Measurements from ENCODE around the gene EIF4B.

Gene EIF4B

GRCh38 chr12:53071591-53072551 lies 65.6 kb downstream of the EIF4B start:
- DNase-seq: no peak

GRCh38 chr12:53073881-53074280 lies 67.6 kb downstream of the EIF4B start:
- no peak for DNase-seq

GRCh38 chr12:53074283-53074998 lies 68.2 kb downstream of the EIF4B start:
- DNase-seq: no peak

GRCh38 chr12:53074999-53075370 lies 68.7 kb downstream of the EIF4B start:
- DNase-seq: no peak

GRCh38 chr12:53076461-53076860 lies 70.2 kb downstream of the EIF4B start:
- DNase-seq: no peak

GRCh38 chr12:53077030-53077429 lies 70.8 kb downstream of the EIF4B start:
- no peak for DNase-seq

- DNase-seq: no peak
Measured at GRCh38 chr12:53078425-53079225, 72.4 kb downstream of the EIF4B start.

- peak; percentile 93 for DNase-seq
Measured at GRCh38 chr12:53079226-53080117, 73.2 kb downstream of the EIF4B start, which contains the start of gene SPRYD3. Gene SPRYD3 (minus strand): TSS chr12:53079390. CDS start chr12:53079333, 57 bp downstream.

- DNase-seq: no peak
Measured at GRCh38 chr12:53082637-53083175, 76.5 kb downstream of the EIF4B start.

GRCh38 chr12:53086361-53086760 lies 80.1 kb downstream of the EIF4B start:
- no peak for DNase-seq

- DNase-seq: no peak
Measured at GRCh38 chr12:53090105-53090504, 83.8 kb downstream of the EIF4B start.

- DNase-seq: no peak
Measured at GRCh38 chr12:53090554-53090953, 84.3 kb downstream of the EIF4B start.

- DNase-seq: no peak
Measured at GRCh38 chr12:53091756-53092155, 85.5 kb downstream of the EIF4B start.

All from kidney glomerular epithelial cell (primary cell).